Midbrain (tissue), 1 donor: ENCODE measurements around the gene PMM1.
A peak's percentile ranks its signal among the peaks of the same experiment; 100 is the strongest.

Experiments used
- DNase-seq: peaks from one replicate; lab custom pipeline; 2025; lab: John Stamatoyannopoulos, UW

The PMM1 gene

DNA sequence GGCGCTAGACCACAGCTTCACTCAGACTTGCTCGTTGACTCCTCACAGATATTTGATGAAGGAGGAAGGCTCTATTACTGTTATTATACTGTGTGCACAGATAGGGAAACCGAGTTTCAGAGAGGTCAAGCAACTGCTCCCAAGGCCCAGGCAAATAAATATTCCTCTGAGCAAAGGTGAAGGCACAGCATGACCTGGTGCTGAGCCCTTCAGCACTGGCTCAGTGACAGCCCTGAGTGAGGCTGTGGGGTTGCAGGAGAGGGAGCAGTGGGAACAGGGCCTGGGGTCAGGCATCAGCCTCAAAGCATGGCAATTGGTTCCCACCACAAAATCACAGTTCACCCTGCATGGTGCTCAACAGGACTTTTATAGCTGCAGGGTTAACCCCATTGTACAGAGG is 52.4 kb downstream of the PMM1 start:
- no peak for DNase-seq

DNA sequence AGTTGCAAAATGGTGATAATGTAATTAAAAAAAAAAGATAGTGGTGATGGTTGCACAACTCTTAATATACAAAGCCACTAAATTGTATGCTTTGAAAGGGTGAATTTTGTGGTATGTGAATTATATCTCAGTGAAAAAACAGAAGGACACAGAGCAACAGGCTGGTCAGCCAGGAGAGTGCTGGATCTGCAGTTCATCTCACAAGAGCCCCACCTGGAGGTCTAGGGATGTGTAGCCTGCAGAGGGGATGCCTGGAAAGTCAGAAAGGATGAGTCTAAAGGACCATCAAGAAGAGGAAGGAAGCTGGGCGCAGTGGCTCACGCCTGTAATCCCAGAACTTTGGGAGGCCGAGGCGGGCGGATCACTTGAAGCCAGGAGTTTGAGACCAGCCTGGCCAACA is 54.4 kb downstream of the PMM1 start:
- no peak for DNase-seq

DNA sequence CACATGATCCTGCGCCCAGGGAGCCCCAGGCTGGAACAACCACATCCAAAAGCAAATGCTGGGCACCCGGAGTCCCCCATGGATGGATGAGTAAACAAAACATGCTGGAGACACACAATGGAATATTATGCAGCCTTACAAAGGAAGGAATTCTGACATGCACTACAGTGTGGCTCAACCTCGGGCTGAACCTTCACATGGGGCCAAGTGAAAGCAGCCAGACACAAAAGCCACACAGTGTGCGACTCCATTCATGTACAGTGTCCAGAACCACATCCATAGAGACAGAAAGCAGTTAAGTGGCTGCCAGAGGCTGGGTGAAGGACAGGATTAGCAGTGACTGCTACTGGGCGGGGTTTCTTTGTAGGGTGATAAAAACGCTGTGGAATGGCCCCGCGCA is 55.4 kb downstream of the PMM1 start:
- no peak for DNase-seq

DNA sequence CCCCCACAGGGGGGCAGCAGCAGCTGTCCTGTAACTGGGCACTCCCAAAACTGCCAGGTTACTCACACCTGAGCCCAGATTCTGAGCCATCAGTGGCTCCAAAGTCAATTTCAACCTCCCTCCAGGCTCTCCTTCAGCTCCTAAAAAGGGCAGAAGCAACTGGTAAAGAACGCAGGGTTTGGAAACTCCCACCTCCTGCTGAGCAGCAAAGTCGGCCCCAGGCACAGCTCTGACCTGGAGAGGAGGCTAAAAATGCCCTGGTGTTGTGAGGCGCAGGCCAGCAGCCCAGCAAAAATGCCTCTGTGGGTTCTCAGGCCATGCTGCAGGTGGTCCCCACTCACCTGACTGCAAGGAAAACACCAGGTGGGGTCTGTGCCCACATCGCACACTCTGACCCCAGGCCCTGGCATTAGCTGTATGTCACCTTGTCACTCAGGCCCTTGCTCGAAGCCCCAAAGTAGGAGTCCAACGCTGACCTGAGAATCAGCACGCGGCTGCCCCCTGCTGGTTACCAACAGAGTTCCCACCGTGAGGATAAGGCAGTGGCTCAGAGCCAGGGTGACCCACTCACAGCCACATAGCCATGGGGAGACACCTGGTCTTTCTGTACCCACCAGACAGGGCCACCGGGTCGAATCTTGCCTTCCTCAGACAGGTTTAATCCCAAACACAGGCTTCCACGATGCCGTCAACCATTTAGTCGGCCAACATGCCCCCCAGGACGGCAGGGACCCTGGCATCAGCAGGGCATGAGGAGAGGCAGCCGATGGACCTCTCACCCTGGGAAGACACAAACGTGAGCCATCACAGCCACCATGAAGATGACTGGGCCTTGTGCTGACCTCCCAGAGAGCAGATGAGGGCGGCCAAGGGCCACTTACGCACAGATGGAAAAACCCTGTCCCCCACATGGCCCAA is 56.5 kb downstream of the PMM1 start:
- DNase-seq, result peak; percentile 63

DNA sequence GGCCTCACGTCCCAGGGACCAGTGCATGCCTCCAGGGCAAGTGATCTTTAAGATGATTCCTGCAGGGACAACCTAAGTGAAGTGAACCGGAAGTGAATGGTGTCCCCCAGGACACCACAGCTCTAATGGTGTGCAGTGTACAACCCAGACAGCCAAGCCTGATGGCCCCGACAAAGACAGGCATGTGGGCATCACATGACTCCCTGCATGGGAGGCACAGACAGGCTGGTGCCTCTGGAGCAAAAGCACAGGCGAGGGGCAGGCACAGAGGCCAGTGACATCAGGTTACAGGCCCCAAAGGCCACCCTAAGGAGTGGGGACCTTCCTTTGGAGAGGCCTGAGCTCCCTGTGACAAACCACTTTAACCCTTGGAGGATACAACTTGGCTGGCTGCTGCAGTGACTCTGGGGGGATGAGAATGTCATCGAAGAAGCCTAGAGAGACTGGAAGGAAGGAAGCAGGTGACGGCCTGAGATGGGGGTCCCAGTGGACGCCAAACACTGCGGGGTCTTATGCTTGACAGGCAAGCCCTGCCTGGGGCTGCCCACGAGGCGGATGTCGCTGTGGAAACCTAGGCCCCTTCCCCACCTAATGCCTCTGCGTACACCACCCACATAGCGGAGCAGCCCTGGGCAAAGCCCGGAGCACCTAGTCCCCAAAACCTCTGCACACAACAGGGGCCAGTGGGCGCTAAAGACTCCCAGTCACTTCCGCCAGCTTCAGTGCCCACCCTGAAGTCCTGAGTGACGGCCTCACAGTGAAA is 57.7 kb downstream of the PMM1 start:
- no peak for DNase-seq

DNA sequence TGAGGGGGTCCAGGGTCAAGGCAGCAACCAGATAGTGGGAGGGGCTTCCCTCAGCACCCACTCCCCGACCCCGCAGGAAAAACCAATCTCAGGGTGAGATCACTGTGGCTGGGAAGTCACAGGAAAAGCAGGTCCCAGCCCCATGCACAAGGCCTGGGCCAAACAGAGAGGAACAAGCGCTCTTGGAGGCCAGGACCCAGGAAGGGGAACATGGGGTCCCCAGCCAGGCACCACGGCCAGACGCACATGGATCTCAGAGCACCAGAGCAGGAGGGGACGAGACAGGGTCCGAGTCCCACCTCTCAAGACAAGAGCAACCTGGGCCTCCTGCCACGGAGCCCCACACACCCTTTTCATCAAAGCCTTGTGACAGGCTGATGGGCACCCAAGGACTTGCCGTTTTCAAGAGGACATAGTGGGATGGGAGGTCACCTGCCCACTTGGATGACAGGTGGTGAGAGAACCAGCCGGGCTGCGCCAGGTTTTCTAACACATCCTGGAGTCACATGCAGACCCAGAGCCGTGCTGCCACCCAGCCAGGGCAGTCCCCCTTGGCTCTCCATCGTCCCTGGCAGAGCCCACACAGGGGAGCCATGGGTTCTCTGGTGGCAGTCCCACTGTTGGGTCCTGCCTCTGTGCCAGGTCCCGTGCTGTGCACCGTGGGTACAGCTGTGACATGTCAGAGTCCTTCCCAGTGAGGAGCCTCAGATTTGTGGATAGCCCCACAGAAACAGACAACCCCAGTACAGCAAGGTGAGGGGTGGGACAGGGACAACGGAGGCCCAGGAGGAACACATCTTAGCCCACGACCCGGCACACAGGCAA is 58.5 kb downstream of the PMM1 start:
- no peak for DNase-seq

DNA sequence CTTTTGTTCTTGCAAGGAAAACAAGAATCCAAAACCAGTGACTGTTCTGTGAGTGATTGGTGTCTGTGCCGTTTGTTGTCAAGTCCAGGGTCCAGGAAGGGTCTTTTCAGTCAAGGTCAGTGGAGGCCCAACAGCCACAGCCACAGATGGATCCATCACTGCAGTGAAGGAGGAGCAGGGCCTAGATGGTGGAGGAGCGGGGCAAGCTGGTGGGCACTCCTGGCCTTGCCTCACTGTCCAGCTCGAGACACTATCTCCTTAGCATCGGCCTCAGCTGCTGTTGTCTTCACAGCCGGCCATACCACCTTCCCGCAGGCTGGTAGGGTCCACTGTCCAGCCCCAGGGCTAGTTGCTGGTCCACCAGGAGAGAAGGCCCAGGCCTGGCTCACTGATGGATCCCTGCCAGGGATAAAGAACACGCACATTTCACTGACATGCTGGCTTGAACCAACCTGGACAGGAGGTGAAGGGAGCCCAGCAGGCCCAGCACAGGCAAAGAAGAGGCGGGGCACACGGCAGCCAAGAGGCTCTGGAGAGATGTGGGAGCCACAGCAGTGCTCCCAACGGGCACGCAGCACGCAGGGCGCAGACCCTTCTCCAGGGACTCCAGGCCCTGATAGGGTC is 60.6 kb downstream of the PMM1 start:
- no peak for DNase-seq

DNA sequence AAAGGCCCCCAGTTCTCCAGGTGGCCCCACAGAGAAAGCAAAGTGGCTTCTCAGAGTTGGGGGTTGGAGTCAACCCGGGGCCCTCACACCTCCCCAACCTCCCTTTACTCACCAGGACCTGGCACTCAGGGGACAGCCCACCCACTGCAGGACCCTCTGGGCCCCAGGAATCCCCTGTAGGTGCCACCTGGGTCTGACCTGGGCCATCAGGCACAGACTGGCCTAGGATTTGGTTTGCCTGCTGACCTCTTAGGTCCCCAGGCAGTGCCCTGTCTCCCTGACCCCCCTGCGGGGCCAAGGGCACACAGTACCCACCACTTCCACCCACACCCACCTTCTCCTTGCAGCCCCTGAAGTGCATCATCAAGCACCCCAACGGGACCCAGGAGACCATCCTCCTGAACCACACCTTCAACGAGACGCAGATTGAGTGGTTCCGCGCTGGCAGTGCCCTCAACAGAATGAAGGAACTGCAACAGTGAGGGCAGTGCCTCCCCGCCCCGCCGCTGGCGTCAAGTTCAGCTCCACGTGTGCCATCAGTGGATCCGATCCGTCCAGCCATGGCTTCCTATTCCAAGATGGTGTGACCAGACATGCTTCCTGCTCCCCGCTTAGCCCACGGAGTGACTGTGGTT is 61.4 kb downstream of the PMM1 start:
- no peak for DNase-seq
